DMS79 (cell line): Measurements from ENCODE around the gene ZC2HC1C.

Experiments
- DNase-seq: peaks from one replicate; lab custom pipeline; 2025; lab: John Stamatoyannopoulos, UW

ZC2HC1C gene

GRCh38 chr14:75069121-75069810 lies at the start of gene ZC2HC1C:
TSS of gene ZC2HC1C (plus strand) at chr14:75069641. CDS start at chr14:75070574, 933 bp downstream.
- peak; percentile 95 for DNase-seq

- no peak for DNase-seq
These were observed 46.8 kb upstream of the ZC2HC1C start for GRCh38 chr14:75022655-75023054.

- DNase-seq, result no peak
These were observed 46.3 kb upstream of the ZC2HC1C start for GRCh38 chr14:75023108-75023507.

GRCh38 chr14:75025082-75025481 lies 44.4 kb upstream of the ZC2HC1C start:
- no peak for DNase-seq

- no peak for DNase-seq
These were observed 43.6 kb upstream of the ZC2HC1C start for GRCh38 chr14:75025876-75026275.

- no peak for DNase-seq
These were observed 39.3 kb upstream of the ZC2HC1C start for GRCh38 chr14:75030147-75030546.

GRCh38 chr14:75032939-75033338 lies 36.5 kb upstream of the ZC2HC1C start:
- no peak for DNase-seq

GRCh38 chr14:75040507-75040906 lies 28.9 kb upstream of the ZC2HC1C start:
- no peak for DNase-seq

GRCh38 chr14:75040959-75041358 lies 28.5 kb upstream of the ZC2HC1C start:
- DNase-seq, result no peak

GRCh38 chr14:75041613-75042012 lies 27.8 kb upstream of the ZC2HC1C start:
- no peak for DNase-seq

- no peak for DNase-seq
These were observed 27.4 kb upstream of the ZC2HC1C start for GRCh38 chr14:75042035-75042434.

GRCh38 chr14:75044322-75044721 lies 25.1 kb upstream of the ZC2HC1C start:
- DNase-seq, result no peak

- no peak for DNase-seq
These were observed 24.7 kb upstream of the ZC2HC1C start for GRCh38 chr14:75044752-75045151.

- DNase-seq, result no peak
These were observed 23.2 kb upstream of the ZC2HC1C start for GRCh38 chr14:75046275-75046674.

- no peak for DNase-seq
These were observed 22.5 kb upstream of the ZC2HC1C start for GRCh38 chr14:75046899-75047298.

- DNase-seq, result no peak
These were observed 21.9 kb upstream of the ZC2HC1C start for GRCh38 chr14:75047506-75047905.

- DNase-seq, result no peak
These were observed 21.3 kb upstream of the ZC2HC1C start for GRCh38 chr14:75048101-75048500.

GRCh38 chr14:75049136-75049535 lies 20.3 kb upstream of the ZC2HC1C start:
- no peak for DNase-seq

- no peak for DNase-seq
These were observed 19.7 kb upstream of the ZC2HC1C start for GRCh38 chr14:75049731-75050201.

- peak; percentile 86 for DNase-seq
These were observed 18.4 kb upstream of the ZC2HC1C start, which contains the start of gene MLH3 for GRCh38 chr14:75050852-75051555. TSS of gene MLH3 (minus strand) at chr14:75051467. CDS start at chr14:75049655, 1,812 bp downstream.

GRCh38 chr14:75051556-75051899 lies 17.9 kb upstream of the ZC2HC1C start:
- no peak for DNase-seq

GRCh38 chr14:75053396-75054291 lies 15.8 kb upstream of the ZC2HC1C start:
- no peak for DNase-seq
